Measurements from ENCODE around the gene TRIM26. TPM values are rescaled to one million over a fixed set of nuclear protein-coding genes. Genes with fewer than 3 reads are reported as not detected.
A peak's percentile ranks its signal among the peaks of the same experiment; 100 is the strongest.

TRIM26 gene
- total and polyA plus RNA-seq, 2 of the 13 experiments (the other 11 are each of a cell fraction or from before 2014, with no cell fraction given), result 27.1 to 38.7 TPM

DNA sequence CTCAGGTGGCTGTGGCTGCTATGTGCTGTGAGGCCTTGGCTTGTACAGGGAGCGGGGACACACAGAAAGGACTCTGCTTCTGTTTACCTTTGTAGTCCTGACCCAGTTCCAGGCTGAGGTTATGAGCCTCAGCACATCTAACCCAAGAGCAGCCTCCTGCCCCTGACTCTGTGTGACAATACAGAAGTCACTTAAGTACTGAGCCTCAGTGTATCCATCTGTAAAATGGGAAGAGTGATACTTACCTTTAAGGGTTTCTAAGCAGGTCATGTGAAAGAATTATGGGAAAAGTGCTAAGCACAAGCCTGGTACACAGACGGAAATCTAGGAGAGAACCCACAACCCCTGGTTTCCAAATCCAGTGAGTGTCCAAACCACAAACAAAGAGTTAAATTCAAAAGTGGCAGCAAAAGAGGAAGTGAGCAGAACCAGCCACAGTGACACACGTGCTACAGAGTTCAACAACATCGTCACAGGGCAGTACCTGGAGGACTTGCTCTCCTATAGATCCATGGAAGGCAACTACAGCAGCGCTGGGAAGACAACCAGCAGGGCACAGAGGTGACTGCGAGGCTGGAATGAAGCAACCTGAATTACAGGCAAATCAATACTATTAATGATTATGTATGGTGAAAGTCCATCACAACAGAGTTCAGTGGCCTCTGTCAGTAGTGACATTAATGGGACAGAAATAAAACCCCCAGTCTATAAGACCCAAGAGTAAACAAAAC is 12.5 kb downstream of the TRIM26 start (continued):
- TF ChIP-seq, protein P1, sequence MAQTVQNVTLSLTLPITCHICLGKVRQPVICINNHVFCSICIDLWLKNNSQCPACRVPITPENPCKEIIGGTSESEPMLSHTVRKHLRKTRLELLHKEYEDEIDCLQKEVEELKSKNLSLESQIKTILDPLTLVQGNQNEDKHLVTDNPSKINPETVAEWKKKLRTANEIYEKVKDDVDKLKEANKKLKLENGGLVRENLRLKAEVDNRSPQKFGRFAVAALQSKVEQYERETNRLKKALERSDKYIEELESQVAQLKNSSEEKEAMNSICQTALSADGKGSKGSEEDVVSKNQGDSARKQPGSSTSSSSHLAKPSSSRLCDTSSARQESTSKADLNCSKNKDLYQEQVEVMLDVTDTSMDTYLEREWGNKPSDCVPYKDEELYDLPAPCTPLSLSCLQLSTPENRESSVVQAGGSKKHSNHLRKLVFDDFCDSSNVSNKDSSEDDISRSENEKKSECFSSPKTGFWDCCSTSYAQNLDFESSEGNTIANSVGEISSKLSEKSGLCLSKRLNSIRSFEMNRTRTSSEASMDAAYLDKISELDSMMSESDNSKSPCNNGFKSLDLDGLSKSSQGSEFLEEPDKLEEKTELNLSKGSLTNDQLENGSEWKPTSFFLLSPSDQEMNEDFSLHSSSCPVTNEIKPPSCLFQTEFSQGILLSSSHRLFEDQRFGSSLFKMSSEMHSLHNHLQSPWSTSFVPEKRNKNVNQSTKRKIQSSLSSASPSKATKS (CRISPR knock-in tag; IDR thresholded peaks at IDR 0.05), result no peak
- TF ChIP-seq ZMYM2 (CRISPR knock-in tag; IDR thresholded peaks at IDR 0.05), result peak; percentile 48; the same call in 1 of the 2 replicates
- no peak for TF ChIP-seq KLF16 (CRISPR knock-in tag; IDR thresholded peaks at IDR 0.05)
- TF ChIP-seq MXI1 (IDR thresholded peaks at IDR 0.05; ENCODE audit: borderline replicate concordance, low read depth, low read length), result no peak

DNA sequence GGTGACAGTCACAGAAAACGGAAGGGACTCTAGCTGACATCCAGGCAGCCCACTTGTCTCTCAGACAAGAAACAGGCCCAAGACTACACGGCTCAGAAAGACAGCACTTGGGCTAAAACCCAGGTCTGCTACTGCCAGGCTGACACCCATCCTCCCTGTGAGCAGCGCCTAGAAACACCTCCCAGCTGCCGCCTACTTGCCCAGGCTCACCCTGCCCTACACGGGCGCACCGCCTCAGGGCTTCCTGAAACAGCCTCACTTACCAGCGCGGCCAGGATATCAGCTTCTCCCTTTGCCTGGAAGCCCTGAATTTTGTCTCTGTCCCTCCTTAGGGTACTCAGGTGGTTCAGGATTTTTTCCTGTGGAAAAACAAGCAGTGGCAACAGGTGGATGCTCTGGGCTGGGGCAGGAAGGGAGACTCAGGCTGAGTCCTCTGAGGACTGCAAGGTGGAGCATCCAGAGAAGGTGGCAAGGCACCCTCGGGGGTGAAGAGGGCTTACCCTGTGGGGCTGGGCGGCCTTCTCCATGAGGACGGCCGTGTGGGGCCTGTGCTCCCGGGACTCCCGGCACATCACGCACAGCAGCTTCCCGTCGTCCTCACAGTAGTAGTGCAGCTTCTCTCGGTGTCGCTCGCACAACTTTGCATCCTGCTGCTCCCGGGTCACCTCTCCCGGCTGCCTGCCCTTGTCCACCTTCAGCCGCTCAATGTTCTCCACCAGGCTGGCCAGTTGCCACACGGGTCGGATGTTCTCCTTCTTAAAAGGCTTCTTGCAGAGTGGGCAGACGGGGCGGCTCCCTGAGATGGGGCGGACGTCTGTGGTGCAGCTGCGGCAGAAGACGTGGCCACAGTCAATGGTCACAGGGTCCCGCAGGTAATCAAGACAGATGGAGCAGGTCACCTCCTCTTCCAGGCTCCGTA is 14.8 kb downstream of the TRIM26 start:
- CTCF ChIA-PET (ENCODE audit: low intra/inter-chr PET ratio, low total read pairs), result no interaction called here
- TF ChIP-seq AGO2 (optimal IDR thresholded peaks at IDR 0.05; ENCODE audit: low read depth, low read length), result peak; percentile 50
- TF ChIP-seq, protein P2, sequence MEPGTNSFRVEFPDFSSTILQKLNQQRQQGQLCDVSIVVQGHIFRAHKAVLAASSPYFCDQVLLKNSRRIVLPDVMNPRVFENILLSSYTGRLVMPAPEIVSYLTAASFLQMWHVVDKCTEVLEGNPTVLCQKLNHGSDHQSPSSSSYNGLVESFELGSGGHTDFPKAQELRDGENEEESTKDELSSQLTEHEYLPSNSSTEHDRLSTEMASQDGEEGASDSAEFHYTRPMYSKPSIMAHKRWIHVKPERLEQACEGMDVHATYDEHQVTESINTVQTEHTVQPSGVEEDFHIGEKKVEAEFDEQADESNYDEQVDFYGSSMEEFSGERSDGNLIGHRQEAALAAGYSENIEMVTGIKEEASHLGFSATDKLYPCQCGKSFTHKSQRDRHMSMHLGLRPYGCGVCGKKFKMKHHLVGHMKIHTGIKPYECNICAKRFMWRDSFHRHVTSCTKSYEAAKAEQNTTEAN (CRISPR knock-in tag; conservative IDR thresholded peaks at IDR 0.05), result no peak
- TF ChIP-seq HES4 (CRISPR knock-in tag; IDR thresholded peaks at IDR 0.05; ENCODE audit: borderline replicate concordance), result 0 out of 2 replicates have a peak, but pooled peaks have one; percentile 44

More for the DNA sequence above, 14.8 kb downstream of the TRIM26 start:
- Histone ChIP-seq H3K4me1 (ENCODE audit: insufficient read depth, low read length) (peaks cover 24% of the 10 kb centered on the region), H3K27ac (ENCODE audit: extremely low read length, insufficient read depth, low read length) (no peak overlapping the region), H3K79me2 (ENCODE audit: insufficient read depth, low read length) (peaks cover 22% of the 10 kb centered on the region), H3K4me2 (ENCODE audit: low read depth, low read length) (no peak overlapping the region), H2AFZ (ENCODE audit: low read length) (no peak overlapping the region), H3K9ac (ENCODE audit: insufficient read depth, low read depth, low read length) (no peak overlapping the region), H3K4me3 (replicated peaks in 1 of 3; ENCODE audit: insufficient read depth in 1 of 3, low read depth in 2 of 3, low read length in 3 of 3) (no peak overlapping the region), H3K27me3 (ENCODE audit: control insufficient read depth in 1 of 2, insufficient read depth in 2 of 2, low read length in 2 of 2) (no peaks in the 10 kb centered on the region), H4K20me1 (ENCODE audit: insufficient read depth, low read length) (no peaks in the 10 kb centered on the region), H3K9me3 (ENCODE audit: low read length) (no peaks in the 10 kb centered on the region), H3K36me3 (replicated peaks in 1 of 2; ENCODE audit: control insufficient read depth in 1 of 2, insufficient read depth in 2 of 2, low read length in 2 of 2) (peaks cover 41 to 69% of the 10 kb centered on the region in 2 experiments)
- no peak for FAIRE-seq
- in situ Hi-C loops (cut with HindIII; ENCODE audit: extremely low pct_ligation_motif_present, low pct_unique_long_range_greater_than_20kb) (no loop called here), intact Hi-C loops (cut with micrococcal nuclease; ENCODE audit: unreplicated experiment) (no loop called here)
- BruUV-seq (replicated peaks), result no TSS peak
- ATAC-seq, result no peak
- no peak for DNase-seq (ENCODE audit: low spot score)
- 97% methylated on average over 31 of the region's 34 CpGs for WGBS (ENCODE audit: low lambda C conversion rate)
- POLR2A ChIA-PET, result interaction anchor here (1.6 kb wide), 1 partner anchor 9 kb away, joined by 4 read pairs; no protein-coding TSS in a partner anchor
